GM18873 (cell line): ENCODE results near the gene MTIF3.

ENCODE experiments used
- ATAC-seq: cut with Tn5 transposase; IDR thresholded peaks from one replicate; pipeline ENCODE4 v1.9.1; 2021; ENCODE audit warnings: mild to moderate bottlenecking, moderate library complexity, moderate number of reproducible peaks; ENCODE audit not compliant: unreplicated experiment, low FRiP score

Gene MTIF3

DNA sequence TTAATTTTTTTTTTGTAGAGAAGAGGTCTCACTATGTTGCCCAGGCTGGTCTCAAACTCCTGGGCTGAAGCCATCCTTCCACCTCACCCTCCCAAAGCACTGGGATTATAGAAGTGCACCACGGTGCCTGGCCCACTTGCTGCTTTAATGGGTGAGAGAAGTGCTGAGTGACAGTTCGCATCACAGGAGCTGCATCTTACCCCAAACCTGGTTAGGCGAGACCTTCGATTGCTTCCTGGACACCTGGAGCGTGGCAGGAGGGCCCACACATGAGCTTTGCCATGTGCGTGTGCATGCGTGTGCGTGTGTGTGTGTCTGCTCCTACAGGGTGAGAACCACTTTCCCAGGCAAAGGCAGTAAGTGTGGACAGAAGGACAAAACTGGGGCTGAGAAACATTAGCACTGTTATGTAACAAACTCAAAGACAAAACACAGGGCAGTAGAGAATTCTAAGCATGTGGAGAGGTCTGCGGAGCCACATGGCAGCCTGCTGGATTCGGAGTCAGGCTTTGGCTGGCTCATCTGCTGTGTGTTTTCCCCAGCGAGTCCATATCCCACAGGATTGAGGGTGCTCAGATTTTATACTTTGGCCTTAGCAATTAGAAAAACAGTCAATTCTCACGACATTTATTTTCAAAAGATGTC is 11.7 kb upstream of the MTIF3 start:
- ATAC-seq: no peak

DNA sequence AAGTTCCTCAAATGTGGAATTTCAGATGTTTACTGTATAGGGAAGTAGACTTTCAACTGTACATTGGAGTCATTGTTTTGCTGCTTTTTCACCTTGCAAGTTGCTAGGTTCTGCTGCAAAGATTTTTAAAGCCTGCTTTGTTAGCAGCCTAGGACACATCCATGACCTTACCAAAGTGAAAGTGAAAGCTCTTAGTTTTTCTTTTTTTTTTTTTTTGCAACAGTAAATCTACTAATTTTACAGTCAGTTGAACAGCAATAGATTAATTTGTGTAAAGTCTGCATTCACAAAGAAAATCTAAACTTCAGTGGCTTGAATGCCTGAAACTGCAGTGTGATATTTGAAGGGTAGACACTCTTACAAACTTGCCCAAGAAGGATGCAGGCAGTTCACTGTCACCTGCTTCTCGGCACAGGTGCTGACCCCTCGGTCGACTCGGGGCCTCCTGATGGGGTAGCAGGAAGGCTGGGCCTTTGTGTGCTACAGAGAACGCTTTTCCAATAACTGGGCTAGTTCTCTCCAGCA is 5.0 kb upstream of the MTIF3 start:
- no peak for ATAC-seq

DNA sequence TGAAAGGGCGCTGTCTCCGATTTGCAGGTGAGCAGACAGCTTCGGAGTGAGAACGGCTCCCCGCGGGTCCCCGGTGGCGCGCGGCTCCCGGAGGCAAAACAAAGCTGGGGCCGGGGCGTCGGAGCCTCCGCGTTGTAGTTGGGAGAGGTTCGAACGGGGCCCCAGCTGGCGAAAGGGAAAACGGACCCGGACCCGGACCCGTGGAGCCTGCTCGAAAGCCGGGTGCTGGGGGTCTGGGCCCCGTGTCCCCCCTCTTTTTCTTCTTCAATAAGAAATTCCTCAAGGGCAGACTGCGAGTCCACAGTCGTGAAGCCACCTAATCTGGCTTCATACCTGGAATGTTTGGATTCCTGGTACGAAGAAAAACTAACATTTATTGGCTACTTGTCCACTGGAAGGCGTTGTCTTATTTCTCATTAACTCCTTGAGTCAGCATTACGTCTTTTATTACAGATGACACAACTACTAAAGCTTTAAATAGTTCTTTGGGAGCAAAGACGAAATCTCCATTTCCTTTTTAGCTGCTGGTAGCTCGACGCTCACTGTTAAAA is 632 bp upstream of the MTIF3 start:
- ATAC-seq: no peak

DNA sequence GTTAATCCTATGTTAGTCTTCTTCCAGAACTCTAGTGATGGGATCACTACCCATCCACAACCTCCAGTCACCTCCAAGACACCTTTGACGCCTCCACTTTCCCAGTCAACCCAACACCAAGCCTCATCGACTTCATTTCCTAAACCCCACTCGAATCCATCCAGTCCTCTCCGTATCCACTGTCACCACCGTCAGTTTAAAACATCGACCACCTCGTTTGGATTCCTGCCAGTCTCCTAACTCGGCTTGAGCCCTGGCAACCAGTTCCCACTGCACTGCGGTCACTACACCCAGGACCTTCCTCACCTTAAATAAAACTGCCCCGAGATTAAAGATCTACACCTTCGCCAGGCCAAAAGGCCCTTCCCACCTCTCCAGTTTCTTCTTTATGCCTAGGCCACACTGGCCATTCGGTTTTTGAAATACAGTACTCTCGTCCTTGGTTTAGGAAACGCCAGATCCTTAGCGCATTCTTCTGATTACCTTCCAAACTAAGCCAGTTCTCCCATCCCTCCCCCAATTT is 1.2 kb downstream of the MTIF3 start:
- ATAC-seq: no peak

DNA sequence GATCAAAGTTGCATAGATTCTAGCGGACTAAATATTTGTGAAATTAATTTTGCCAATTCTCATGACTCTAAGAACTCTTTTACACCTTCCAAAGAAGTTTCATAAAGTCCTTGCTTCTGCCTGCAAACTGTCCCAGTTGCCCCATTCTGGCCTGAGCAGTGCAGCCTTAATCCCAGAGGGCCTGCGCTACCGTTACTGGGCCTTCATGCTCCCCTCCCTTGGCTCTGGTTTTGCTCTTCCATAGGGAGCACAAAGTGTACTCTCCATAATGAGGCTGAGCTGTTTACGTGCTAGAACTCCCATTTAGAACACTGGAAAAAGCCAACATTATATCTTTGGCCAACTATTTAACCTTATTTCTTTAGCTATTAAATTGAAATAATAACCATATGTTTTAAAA is 2.1 kb downstream of the MTIF3 start:
- no peak for ATAC-seq

DNA sequence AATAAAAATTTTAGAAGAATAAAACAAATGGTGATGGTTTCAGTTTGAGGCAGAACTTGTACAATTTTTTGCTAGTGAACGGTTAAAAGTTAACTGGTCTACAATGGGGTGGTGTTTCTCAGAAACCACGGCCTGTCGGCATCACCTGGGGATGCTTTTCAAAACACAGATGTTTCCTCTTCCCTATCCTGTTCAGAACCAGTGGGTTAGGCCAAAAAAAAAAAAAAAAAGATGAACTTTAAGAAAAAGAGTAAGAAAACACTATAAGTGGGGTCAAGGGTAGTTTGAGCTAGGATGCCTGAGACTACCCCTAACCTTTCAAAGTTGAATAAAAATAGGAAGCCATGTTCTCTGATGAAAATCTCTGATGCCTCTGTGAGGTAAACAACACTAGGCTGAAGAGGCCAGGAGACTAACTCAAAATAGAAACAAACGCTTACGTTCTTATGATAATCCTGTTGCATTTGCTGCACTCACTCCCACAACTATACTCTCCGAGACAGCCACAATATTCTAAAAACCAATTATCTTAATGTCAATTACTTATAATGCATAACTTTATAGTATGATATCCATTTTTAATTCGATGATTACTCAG is 3.3 kb downstream of the MTIF3 start:
- ATAC-seq: peak; percentile 27

DNA sequence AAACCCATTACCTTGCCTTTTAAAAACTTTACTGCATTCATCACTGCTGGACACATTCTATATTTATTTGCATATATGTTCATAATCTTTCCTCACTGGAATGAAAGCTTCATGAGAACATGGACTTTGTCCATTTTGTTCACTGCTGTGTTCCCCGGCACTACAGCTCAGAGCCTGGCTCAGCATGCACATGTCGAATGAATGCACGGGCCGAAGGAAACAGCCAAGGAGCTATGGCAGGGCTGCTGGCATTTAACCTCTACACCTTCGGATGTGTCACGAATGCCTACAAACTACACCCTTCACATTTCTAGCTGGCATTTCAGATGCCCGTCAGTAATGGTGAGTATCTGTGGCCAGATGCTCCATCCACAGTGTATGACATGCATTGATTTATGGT is 7.6 kb downstream of the MTIF3 start:
- no peak for ATAC-seq

DNA sequence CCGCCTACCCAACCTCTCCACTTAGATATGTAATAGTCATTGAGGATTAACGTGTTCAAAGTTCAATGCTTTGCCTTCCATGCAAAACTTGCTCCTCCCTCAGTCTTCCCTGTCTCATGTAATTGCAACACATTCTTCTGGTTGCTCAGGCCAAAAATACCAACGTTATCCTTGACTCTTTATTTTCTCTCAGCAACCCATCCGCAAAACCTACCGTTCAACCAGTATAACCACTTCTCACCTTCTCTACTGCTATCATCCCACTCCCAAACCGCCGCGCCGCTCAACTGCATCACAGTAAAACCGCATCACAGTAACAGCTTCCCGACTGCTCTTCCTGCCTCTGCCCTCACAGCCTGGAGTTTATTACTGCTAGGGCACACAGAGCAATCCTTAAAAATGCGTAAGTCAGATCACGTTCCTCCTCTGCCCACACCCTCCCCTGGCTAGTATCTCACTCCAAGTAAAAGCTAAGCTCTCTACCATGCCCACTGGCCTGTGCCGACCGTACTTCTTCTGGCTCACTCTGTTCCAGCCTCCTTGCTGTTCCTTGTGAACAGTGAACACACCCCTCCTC is 8.2 kb downstream of the MTIF3 start:
- no peak for ATAC-seq

DNA sequence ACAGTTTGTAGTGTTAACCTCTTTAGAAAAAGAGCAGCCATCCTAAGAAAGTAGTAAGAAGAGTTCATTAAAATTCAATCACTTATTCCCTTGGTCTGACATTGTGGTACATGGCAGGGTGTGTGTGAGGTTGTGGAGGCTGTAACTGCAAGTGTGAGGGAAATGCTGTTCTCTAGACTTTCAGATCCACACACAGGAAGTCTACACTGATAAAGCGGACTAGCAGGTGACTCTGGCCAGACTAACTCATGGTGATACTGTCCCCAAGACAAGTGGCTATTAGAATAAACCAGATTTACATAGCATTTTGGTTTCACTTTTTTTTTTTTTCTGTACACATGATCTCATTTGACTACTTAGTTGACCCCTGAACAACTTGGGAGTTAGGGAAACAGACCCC is 10.0 kb downstream of the MTIF3 start:
- ATAC-seq: no peak

DNA sequence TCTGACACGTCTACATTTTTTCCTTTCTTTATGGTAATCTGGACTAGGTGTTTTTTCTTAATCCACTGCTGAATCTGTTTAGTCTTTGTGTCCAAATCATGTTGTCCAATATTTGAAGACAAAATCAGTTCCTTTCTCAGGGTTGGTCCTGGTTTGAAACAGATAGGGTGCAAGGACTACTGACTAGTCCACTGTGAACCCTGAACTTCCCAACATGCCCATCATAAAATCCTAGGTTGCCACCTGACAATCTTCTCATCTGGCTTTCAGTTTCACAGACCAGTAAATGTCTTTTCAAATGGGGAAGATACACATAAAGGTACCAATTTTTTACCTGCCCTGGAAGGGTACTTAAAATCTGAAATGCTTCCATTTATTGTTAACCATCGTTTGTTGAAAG is 13.2 kb downstream of the MTIF3 start:
- ATAC-seq: no peak

DNA sequence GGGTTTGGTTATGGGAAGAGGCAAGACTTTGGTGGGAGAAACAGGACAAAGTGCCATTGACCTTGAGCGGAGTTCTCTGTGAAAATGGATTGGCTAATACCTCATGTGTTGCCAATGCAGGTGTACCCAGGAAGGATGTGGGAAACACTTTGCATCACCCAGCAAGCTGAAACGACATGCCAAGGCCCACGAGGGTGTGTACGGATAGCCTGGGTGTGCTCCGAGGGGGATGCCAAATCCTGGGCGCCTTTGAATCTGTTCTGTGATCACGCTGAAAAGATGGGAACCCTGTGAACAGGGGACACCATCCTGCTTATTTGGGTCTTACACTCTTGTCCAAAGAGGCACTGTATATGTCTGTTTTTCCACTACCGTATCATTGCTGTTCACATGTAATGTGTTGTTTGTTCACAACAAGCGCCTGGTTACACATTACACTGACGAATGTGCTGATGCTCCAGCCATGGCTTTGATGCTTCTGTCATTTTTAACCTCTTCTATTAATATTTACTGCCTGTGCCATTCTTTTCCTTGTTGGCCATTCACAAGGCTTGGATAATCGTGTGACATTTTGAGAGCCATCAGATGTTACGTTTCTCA is 17.7 kb downstream of the MTIF3 start:
- ATAC-seq: no peak

DNA sequence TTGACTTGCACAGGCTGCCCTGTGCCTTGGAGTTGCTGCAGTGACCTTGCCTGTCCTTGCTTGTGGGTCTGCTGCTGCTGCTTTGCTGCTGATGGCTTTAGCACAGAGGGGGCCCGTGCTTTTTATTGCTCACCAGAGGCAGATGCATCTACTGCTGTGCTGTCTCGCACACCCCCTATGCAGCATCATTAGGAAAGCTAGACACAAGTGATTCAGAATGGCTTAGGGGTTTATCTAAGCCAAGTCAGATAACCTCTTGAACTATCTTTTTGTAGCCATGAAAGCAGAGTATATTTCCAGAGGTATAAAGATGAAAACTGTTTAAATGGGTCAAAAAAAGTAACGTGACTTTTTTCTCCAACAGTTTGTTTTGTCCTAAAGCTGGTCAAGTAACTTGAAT is 18.2 kb downstream of the MTIF3 start:
- ATAC-seq: no peak

DNA sequence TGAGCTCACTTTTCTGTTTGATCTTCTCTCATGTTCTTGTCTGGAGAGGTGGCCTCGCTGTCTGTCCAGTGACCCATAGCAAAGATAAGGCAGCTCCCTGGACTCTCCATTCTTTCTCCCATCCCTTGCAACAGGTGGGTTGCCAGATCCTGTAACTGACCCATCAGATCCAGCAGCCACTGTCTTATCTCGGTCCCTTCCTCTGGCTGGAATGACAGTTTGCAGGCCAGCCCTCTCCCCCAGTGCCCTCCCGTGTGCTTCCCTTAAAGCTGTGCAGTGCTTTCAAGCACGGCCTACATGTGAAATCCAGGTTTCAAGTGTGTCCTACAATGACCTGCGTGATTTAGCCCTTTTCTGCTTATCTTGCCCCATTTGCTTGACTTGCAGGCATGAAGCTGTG is 22.2 kb downstream of the MTIF3 start:
- no peak for ATAC-seq

DNA sequence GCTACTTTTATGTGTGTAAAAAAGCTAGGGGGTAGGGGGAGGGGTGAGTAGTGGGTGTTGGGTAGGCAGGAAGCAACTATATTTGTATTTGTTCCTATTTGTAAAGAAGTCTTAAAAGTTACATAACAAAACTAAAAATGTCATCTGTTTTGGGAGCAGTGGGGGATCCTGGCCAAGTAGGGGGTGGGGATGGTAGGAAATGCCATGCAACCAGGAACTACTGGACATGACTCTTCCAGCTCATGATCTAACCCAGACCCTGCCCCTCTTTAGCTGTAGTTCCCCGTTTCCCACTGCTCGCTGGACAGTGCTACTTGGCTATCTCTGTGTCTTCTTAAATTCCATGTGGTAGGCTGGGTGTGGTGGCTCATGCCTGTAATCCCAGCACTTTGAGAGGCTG is 22.7 kb downstream of the MTIF3 start:
- ATAC-seq: no peak

DNA sequence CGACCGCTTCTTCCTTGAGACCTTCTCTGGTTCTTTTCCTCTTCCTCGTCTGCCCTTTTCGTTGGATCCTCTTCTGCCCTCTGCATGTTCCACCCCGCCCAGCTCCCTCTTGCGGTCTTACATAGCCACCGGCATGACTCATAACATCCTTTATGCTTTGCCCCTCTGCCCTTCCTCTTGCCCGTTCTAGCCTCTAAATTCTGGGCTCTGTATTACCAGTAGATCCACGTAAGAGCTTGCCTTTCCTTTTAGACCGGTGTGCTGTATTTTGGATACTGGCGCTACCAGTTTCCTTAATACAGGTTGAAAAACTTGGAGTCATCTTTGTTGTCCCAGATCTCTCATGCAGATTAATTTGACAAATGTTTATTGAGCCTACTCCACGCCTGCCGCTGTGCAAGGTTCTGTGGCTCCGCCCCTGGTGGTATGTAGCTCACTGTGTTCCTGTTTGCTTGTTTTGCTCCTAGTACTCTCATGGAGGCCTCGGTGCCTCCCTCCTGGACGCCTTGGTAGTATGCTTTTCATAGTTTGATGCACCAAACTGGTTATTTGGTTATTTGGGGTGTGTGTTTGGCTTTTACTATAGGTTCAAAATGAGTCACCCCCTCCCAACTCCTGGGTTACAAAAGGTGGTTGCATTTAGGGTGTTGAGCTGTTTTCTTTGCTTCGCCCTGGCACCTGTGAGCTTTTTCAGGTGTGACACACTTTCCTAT is 24.3 kb downstream of the MTIF3 start:
- peak; percentile 67 for ATAC-seq

DNA sequence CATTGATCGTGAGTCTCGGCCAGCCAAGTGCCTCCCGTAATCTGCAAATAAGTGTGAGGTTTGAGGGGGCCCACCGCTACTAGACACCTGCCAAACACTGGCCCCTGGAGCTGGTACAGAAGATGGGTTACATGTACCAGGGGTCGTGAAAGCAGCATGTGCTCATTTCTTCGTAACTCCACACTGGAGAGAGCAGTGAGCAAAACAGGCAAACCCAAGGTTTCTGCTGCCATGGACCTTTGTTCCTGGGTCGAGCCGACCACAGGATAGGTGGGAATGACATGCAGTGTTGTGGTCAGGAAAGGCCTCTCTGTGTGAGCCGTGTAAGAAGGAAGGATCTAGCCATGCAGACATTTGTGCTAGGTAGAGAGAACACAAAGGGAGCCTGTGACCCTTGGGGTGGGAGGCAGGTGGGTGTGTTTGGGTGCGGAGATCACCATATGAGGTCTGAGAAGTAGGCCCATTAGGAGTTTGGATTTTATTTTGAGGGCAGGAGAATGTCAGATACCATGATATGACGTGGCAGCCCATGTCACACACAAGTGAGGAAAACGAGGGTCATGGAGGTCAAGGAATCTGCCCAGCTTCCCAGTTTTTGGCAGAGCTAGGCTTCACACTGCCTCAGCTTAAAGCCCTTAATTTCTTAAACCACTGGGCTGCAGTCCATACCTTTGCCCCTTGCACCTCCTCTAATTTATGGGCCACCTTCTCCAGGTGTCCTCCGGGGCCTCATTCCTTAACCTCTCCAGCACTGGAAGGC is 25.0 kb downstream of the MTIF3 start:
- peak; percentile 3 for ATAC-seq

DNA sequence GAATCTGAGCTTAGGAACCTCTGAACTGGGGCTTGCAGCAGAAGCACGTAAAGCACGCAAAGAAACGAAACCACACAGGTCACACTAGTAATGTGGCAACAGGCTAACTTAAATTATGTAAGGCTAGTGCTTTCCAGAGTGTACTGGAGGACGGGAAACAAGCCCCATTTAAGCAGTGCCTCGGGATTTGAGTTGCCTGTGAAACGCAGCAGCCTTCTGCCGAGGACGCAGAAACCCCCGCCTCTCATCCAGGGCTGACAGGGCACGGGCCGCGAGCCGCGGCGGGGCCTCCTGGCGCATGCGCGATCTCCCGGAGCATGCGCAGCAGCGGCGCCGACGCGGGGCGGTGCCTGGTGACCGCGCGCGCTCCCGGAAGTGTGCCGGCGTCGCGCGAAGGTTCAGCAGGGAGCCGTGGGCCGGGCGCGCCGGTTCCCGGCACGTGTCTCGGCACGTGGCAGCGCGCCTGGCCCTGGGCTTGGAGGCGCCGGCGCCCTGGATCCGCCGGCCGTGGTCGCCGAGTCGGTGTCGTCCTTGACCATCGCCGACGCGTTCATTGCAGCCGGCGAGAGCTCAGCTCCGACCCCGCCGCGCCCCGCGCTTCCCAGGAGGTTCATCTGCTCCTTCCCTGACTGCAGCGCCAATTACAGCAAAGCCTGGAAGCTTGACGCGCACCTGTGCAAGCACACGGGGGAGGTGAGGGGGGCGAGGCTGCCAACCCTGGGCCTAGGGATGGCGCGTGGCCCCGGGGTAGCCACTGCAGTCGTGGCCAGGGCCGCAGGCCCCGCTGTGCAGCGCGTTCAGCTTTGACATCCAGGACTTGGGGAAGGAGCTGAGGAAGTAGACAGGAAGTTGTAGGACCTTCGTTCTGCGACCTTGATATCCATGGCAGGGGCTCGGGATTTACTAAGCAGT is 25.9 kb downstream of the MTIF3 start, which contains the start of gene GTF3A:
TSS of gene GTF3A (plus strand) at position 374 of the 912 bp plus-strand sequence.
- ATAC-seq: peak; percentile 33

DNA sequence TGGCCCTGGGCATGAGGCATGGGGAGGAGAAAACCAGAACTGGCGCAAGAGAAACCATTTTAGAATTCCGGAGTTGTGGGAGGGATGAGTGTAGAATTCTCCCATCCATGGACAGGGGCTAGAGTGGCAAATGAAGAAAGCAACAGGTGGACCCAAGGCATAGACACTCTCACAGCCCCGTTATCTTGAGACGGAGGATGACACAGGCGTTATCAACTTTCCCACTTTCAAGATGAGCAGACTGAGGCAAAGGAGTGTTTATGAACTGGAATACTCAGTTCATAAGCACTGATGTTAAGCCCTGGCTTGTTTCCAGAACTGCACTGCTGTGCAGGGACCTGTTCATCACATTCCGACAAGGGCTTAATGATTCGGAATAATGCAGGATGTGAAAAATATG is 27.0 kb downstream of the MTIF3 start:
- no peak for ATAC-seq
